GM19025 (cell line): ENCODE results near the gene NAGLU.

ENCODE experiments used
- ATAC-seq: cut with Tn5 transposase; IDR thresholded peaks from one replicate; pipeline ENCODE4 v1.9.1; 2021; ENCODE audit warnings: mild to moderate bottlenecking, low read depth, moderate library complexity; ENCODE audit not compliant: unreplicated experiment

NAGLU gene

GRCh38 chr17:42585353-42585752 is 49.3 kb downstream of the NAGLU start:
- ATAC-seq: no peak

GRCh38 chr17:42586514-42587230 is 50.6 kb downstream of the NAGLU start:
- no peak for ATAC-seq

- ATAC-seq: no peak
These were observed 54.8 kb downstream of the NAGLU start for GRCh38 chr17:42590886-42591285.

- ATAC-seq: no peak
These were observed 55.4 kb downstream of the NAGLU start for GRCh38 chr17:42591411-42591810.
